H1 (cell line): ENCODE results near the gene OR4K15. TPM values are rescaled to one million over a fixed set of nuclear protein-coding genes. Genes with fewer than 3 reads are reported as not detected.

Experiments
- CTCF ChIA-PET: fragments of 300-600 bp; sonication (Branson Sonifier 250); formaldehyde crosslinking; loops from one replicate; lab custom pipeline; 2021; ENCODE audit not compliant: partially characterized antibody; lab: Charles Lee
- POLR2A ChIA-PET: fragments of 300-600 bp; sonication (Branson Sonifier 250); formaldehyde crosslinking; loops from one replicate; lab custom pipeline; 2021; ENCODE audit warnings: inconsistent platforms; ENCODE audit not compliant: partially characterized antibody; lab: Charles Lee
- DNase-seq, 2 experiments: peaks; one replicate each; pipeline versions ENCODE4 v3.0.0 to v3.0.0-alpha.2; 2010 to 2022; ENCODE audit warnings: low spot score in 2 of 2, low read depth in 1 of 2, mixed read lengths in 1 of 2
- FAIRE-seq: peaks from 2 replicates; lab custom pipeline; 2011; peaks lifted over from hg19 to GRCh38; lab: Jason Lieb, UNC
- H2AFZ ChIP-seq: 2 replicates; pipeline ENCODE4 v1.8.1; 2012; ENCODE audit warnings: low read length, inconsistent platforms
- H2AK5ac ChIP-seq: 2 replicates; pipeline ENCODE4 v1.6.1; 2013; ENCODE audit warnings: low read depth, low read length
- H2BK120ac ChIP-seq: replicated peaks from 2 replicates; pipeline ENCODE3; 2013; ENCODE audit warnings: low read depth, low read length, inconsistent platforms
- H2BK12ac ChIP-seq: 2 replicates; pipeline ENCODE4 v1.6.1; 2013; ENCODE audit warnings: low read depth, low read length
- H2BK15ac ChIP-seq: 2 replicates; pipeline ENCODE4 v1.6.1; 2013; ENCODE audit warnings: low read length
- H2BK20ac ChIP-seq: 2 replicates; pipeline ENCODE4 v1.6.1; 2013; ENCODE audit warnings: low read length
- H2BK5ac ChIP-seq: 2 replicates; pipeline ENCODE4 v1.6.1; 2013; ENCODE audit warnings: low read depth, low read length
- H3K14ac ChIP-seq: 2 replicates; pipeline ENCODE4 v1.6.1; 2013; ENCODE audit warnings: inconsistent platforms; ENCODE audit not compliant: insufficient read length
- H3K18ac ChIP-seq: 2 replicates; pipeline ENCODE4 v1.6.1; 2013; ENCODE audit warnings: low read length; ENCODE audit errors: extremely low read depth
- H3K23ac ChIP-seq: 2 replicates; pipeline ENCODE4 v1.6.1; 2013; ENCODE audit warnings: inconsistent platforms; ENCODE audit not compliant: insufficient read length
- H3K23me2 ChIP-seq: 2 replicates; pipeline ENCODE4 v1.6.1; 2013; ENCODE audit warnings: low read depth, low read length
- H3K27ac ChIP-seq: 2 replicates; pipeline ENCODE4 v1.6.1; 2011; ENCODE audit warnings: low read depth, low read length, inconsistent platforms
- H3K27me3 ChIP-seq, 4 experiments: replicated peaks in 1 of 4; 1 replicate in 1 of 4; 2 replicates in 3 of 4; pipeline versions ENCODE4 v1.6.1 to v1.8.1; 2011 to 2013; ENCODE audit warnings: low read length in 3 of 4, mild to moderate bottlenecking in 3 of 4, inconsistent platforms in 2 of 4, mixed read lengths in 2 of 4, moderate library complexity in 1 of 4; ENCODE audit not compliant: control insufficient read depth in 3 of 4, insufficient read depth in 3 of 4; ENCODE audit errors: extremely low read depth in 1 of 4
- H3K36me3 ChIP-seq, 4 experiments: 2 replicates each; pipeline versions ENCODE4 v1.6.1 to v1.8.1; 2011 to 2013; ENCODE audit warnings: mild to moderate bottlenecking in 4 of 4, low read length in 3 of 4, moderate library complexity in 2 of 4, control low read depth in 1 of 4, inconsistent platforms in 1 of 4; ENCODE audit not compliant: insufficient read depth in 4 of 4, control insufficient read depth in 2 of 4
- H3K4ac ChIP-seq: replicated peaks from 2 replicates; pipeline ENCODE3; 2013; ENCODE audit warnings: low read length, low read depth, mixed read lengths, inconsistent platforms; ENCODE audit not compliant: insufficient read length
- H3K4me1 ChIP-seq, 4 experiments: replicated peaks in 1 of 4; 1 replicate in 1 of 4; 2 replicates in 3 of 4; pipeline versions ENCODE4 v1.6.1 to v1.8.1; 2011 to 2013; ENCODE audit warnings: low read length in 3 of 4, inconsistent platforms in 2 of 4, mixed read lengths in 1 of 4; ENCODE audit not compliant: insufficient read depth in 4 of 4, control insufficient read depth in 3 of 4
- H3K4me2 ChIP-seq, 2 experiments: 2 replicates each; pipeline versions ENCODE4 v1.6.1 to v1.8.1; 2011 to 2013; ENCODE audit warnings: low read depth in 2 of 2, low read length in 2 of 2, control low read depth in 1 of 2, inconsistent platforms in 1 of 2, mild to moderate bottlenecking in 1 of 2; ENCODE audit not compliant: insufficient read depth in 1 of 2
- H3K4me3 ChIP-seq, 4 experiments: fragments of 200-600, 300-600 bp in 1 of 4; sonication (generic), shearing (Covaris generic), sonication (Bioruptor Twin) in 1 of 4; 2 replicates each; pipeline versions ENCODE4 v1.5.1 to v1.8.1; 2011 to 2016; ENCODE audit warnings: low read length in 4 of 4, low read depth in 3 of 4, control low read depth in 2 of 4, inconsistent platforms in 2 of 4, mild to moderate bottlenecking in 2 of 4, mixed read lengths in 1 of 4, moderate library complexity in 1 of 4; ENCODE audit not compliant: insufficient read depth in 2 of 4; ENCODE audit errors: extremely low read depth in 1 of 4
- H3K56ac ChIP-seq: replicated peaks from 2 replicates; pipeline ENCODE3; 2013; ENCODE audit warnings: low read depth, mild to moderate bottlenecking, mixed read lengths, low read length, inconsistent platforms; ENCODE audit not compliant: insufficient read length
- H3K79me1 ChIP-seq: 2 replicates; pipeline ENCODE4 v1.6.1; 2013; ENCODE audit warnings: low read depth, low read length, control low read depth
- H3K79me2 ChIP-seq, 2 experiments: 2 replicates each; pipeline versions ENCODE4 v1.6.1 to v1.8.1; 2012 to 2013; ENCODE audit warnings: low read length in 2 of 2, mild to moderate bottlenecking in 2 of 2, inconsistent platforms in 1 of 2; ENCODE audit not compliant: insufficient read depth in 2 of 2, control insufficient read depth in 1 of 2
- H3K9ac ChIP-seq, 4 experiments: replicated peaks in 1 of 4; 1 replicate in 1 of 4; 2 replicates in 3 of 4; pipeline versions ENCODE4 v1.6.1 to v1.8.1; 2011 to 2013; ENCODE audit warnings: low read depth in 3 of 4, low read length in 3 of 4, control low read depth in 2 of 4, mild to moderate bottlenecking in 2 of 4, moderate library complexity in 2 of 4, inconsistent platforms in 1 of 4; ENCODE audit errors: extremely low read depth in 1 of 4
- H3K9me3 ChIP-seq, 2 experiments: 2 replicates each; pipeline versions ENCODE4 v1.6.1 to v1.8.1; 2012 to 2013; ENCODE audit warnings: mild to moderate bottlenecking in 2 of 2, moderate library complexity in 2 of 2, control low read depth in 1 of 2, inconsistent platforms in 1 of 2, low read depth in 1 of 2, low read length in 1 of 2, mixed read lengths in 1 of 2; ENCODE audit not compliant: insufficient read depth in 2 of 2
- H4K20me1 ChIP-seq, 2 experiments: replicated peaks in 1 of 2; 2 replicates each; pipeline versions ENCODE3 to v1.8.1; 2011 to 2013; ENCODE audit warnings: inconsistent platforms in 2 of 2, low read length in 2 of 2, mild to moderate bottlenecking in 1 of 2; ENCODE audit not compliant: insufficient read depth in 2 of 2, control insufficient read depth in 1 of 2
- H4K5ac ChIP-seq: 2 replicates; pipeline ENCODE4 v1.6.1; 2013; ENCODE audit warnings: low read length, low read depth, mixed read lengths, inconsistent platforms; ENCODE audit not compliant: insufficient read length
- H4K8ac ChIP-seq: 2 replicates; pipeline ENCODE4 v1.8.0; 2013; ENCODE audit warnings: mild to moderate bottlenecking, moderate library complexity, low read length, inconsistent platforms; ENCODE audit not compliant: insufficient read depth; ENCODE audit errors: extremely low read depth
- H4K91ac ChIP-seq: replicated peaks from 2 replicates; pipeline ENCODE3; 2013; ENCODE audit warnings: low read length, mixed read lengths, inconsistent platforms; ENCODE audit not compliant: insufficient read length
- BCL11A ChIP-seq, 2 experiments: IDR thresholded peaks; one replicate each; pipeline ENCODE4 v1.6.1; 2011; ENCODE audit warnings: low read depth in 2 of 2, low read length in 2 of 2, mild to moderate bottlenecking in 2 of 2
- EGR1 ChIP-seq: IDR thresholded peaks from 2 replicates; pipeline ENCODE4 v1.6.1; 2011; ENCODE audit warnings: low read depth, low read length, borderline replicate concordance
- EZH2 ChIP-seq: fragments of 200-600 bp; sonication (generic); IDR thresholded peaks from 2 replicates; pipeline ENCODE4 v1.7.1; 2012; ENCODE audit warnings: low read depth, mild to moderate bottlenecking, moderate library complexity, low read length, inconsistent platforms; ENCODE audit not compliant: severe bottlenecking
- FOSL1 ChIP-seq: IDR thresholded peaks from 2 replicates; pipeline ENCODE4 v1.6.1; 2011; ENCODE audit warnings: mild to moderate bottlenecking, low read depth, low read length, moderate library complexity; ENCODE audit not compliant: insufficient read depth
- KDM4A ChIP-seq: IDR thresholded peaks from one replicate; pipeline ENCODE4 v1.7.1; 2012; ENCODE audit warnings: low read depth, mild to moderate bottlenecking, moderate library complexity, low read length, inconsistent platforms; ENCODE audit not compliant: severe bottlenecking
- NRF1 ChIP-seq: IDR thresholded peaks from 2 replicates; pipeline ENCODE4 v1.6.1; 2011; ENCODE audit warnings: mild to moderate bottlenecking, low read depth, low read length, improper control_type of control experiment
- RFX5 ChIP-seq: IDR thresholded peaks from 2 replicates; pipeline ENCODE4 v1.6.1; 2011; ENCODE audit warnings: low read depth, low read length, improper control_type of control experiment, borderline replicate concordance
- SUZ12 ChIP-seq: fragments of 200-600 bp; sonication (generic); IDR thresholded peaks from 2 replicates; pipeline ENCODE4 v1.6.1; 2012; ENCODE audit warnings: mild to moderate bottlenecking, inconsistent platforms, low read length, moderate library complexity, mixed read lengths
- TEAD4 ChIP-seq: IDR thresholded peaks from 2 replicates; pipeline ENCODE4 v1.6.1; 2012; ENCODE audit warnings: low read depth, low read length, inconsistent platforms, mixed read lengths
- WGBS, 2 experiments: shearing (Covaris generic) in 1 of 2; methylation state at CpG; one replicate each; pipeline versions ENCODE4 v1.1.6 to v1.1.7; 2013 to 2015; ENCODE audit warnings: low lambda C conversion rate in 2 of 2, mixed read lengths in 2 of 2, inconsistent platforms in 1 of 2, low coverage in 1 of 2, missing lambda C conversion rate in 1 of 2; ENCODE audit not compliant: insufficient replicate concordance in 2 of 2, insufficient coverage in 1 of 2, insufficient read length in 1 of 2; ENCODE audit errors: extremely low coverage in 1 of 2, missing lambda C conversion rate in 1 of 2; 5-methylcytosine and 5-hydroxymethylcytosine counted together
- polyA plus RNA-seq, 7 experiments: library from polyadenylated mRNA; depleted of rRNA in 3 of 7; stranded (reverse) in 5 of 7; unstranded in 2 of 7; fragments of >200 nt in 5 of 7; fragments of 200-250 nt in 2 of 7; gene quantifications; 1 replicate in 5 of 7; 2 replicates in 1 of 7; 4 replicates in 1 of 7; pipeline versions ENCODE4 v1.2.1 to v1.2.3, GENCODE V29; 2011 to 2013; ENCODE audit warnings: missing spikeins in 2 of 7, mixed read lengths in 2 of 7
- total RNA-seq: library from RNA; stranded (reverse); fragmentation: NEBNext Ultra II Directional; extraction: Animal tissue kit (Norgen Biotek cat#: 25700); gene quantifications from 2 replicates; pipeline ENCODE4 v1.2.1, GENCODE V29; 2021
- TF ChIP-seq, protein P1 (sequence below): IDR thresholded peaks from 2 replicates; pipeline ENCODE4 v1.6.1; 2012; ENCODE audit warnings: low read length, inconsistent platforms

Gene OR4K15
- total and polyA plus RNA-seq, 2 of the 8 experiments (the other 6 are each of a cell fraction or from before 2014, with no cell fraction given) = not detected

- no peak overlapping the region for H3K4ac ChIP-seq
- no peak overlapping the region for H3K4me2 ChIP-seq
- H3K79me2 ChIP-seq = no peaks in the 10 kb centered on the region
- POLR2A ChIA-PET = no interaction called here
- CTCF ChIA-PET = no interaction called here
- H3K4me1 ChIP-seq = no peaks in the 10 kb centered on the region
- H2BK15ac ChIP-seq = no peak overlapping the region
- no peak overlapping the region for H3K18ac ChIP-seq
- no peak overlapping the region for H2BK120ac ChIP-seq
- FAIRE-seq (no peak), DNase-seq (no peak)
- no peak overlapping the region for H2AFZ ChIP-seq
- H3K79me1 ChIP-seq = no peaks in the 10 kb centered on the region
- H2AK5ac ChIP-seq = no peak overlapping the region
- WGBS, 2 experiments = 77 to 100% methylated on average over 1 to 2 of the region's 2 CpGs
- H3K9me3 ChIP-seq = peaks cover 45 to 47% of the 10 kb centered on the region in 2 experiments
- H3K4me3 ChIP-seq = no peak overlapping the region
- no peak for TF ChIP-seq EZH2
- no peak for TF ChIP-seq EGR1
- TF ChIP-seq SUZ12 = no peak
- TF ChIP-seq RFX5 = no peak
- TF ChIP-seq, protein P1, sequence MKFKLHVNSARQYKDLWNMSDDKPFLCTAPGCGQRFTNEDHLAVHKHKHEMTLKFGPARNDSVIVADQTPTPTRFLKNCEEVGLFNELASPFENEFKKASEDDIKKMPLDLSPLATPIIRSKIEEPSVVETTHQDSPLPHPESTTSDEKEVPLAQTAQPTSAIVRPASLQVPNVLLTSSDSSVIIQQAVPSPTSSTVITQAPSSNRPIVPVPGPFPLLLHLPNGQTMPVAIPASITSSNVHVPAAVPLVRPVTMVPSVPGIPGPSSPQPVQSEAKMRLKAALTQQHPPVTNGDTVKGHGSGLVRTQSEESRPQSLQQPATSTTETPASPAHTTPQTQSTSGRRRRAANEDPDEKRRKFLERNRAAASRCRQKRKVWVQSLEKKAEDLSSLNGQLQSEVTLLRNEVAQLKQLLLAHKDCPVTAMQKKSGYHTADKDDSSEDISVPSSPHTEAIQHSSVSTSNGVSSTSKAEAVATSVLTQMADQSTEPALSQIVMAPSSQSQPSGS = no peak
- TF ChIP-seq TEAD4 = no peak
- no peak for TF ChIP-seq BCL11A (IDR thresholded peaks at IDR 0.05; ENCODE audit: low read depth in 2 of 2, low read length in 2 of 2)
- TF ChIP-seq KDM4A = no peak
- TF ChIP-seq FOSL1 = no peak
- TF ChIP-seq NRF1 = no peak
- H4K5ac ChIP-seq = no peak overlapping the region
- H3K9ac ChIP-seq = no peak overlapping the region
- H4K91ac ChIP-seq = no peak overlapping the region
- no peak overlapping the region for H3K23ac ChIP-seq
- H2BK5ac ChIP-seq = no peak overlapping the region
- H4K8ac ChIP-seq = no peak overlapping the region
- no peaks in the 10 kb centered on the region for H3K27me3 ChIP-seq
- no peaks in the 10 kb centered on the region; the same call in 1 of the 2 replicates for H3K23me2 ChIP-seq
- no peak overlapping the region for H3K56ac ChIP-seq
- H4K20me1 ChIP-seq = no peaks in the 10 kb centered on the region
- H3K14ac ChIP-seq = no peak overlapping the region
- no peak overlapping the region for H2BK20ac ChIP-seq
- H2BK12ac ChIP-seq = no peak overlapping the region
- H3K27ac ChIP-seq = no peak overlapping the region
- H3K36me3 ChIP-seq = no peaks in the 10 kb centered on the region
Measured at GRCh38 chr14:19949218-19949617, 26.2 kb upstream of the OR4K15 start.
